ENCODE results near the gene FOSL1. TPM values are rescaled to one million over a fixed set of nuclear protein-coding genes. Genes with fewer than 3 reads are reported as not detected.

FOSL1 gene
- total RNA-seq, 1 donor from 2014 or later = 0.47 TPM

DNA sequence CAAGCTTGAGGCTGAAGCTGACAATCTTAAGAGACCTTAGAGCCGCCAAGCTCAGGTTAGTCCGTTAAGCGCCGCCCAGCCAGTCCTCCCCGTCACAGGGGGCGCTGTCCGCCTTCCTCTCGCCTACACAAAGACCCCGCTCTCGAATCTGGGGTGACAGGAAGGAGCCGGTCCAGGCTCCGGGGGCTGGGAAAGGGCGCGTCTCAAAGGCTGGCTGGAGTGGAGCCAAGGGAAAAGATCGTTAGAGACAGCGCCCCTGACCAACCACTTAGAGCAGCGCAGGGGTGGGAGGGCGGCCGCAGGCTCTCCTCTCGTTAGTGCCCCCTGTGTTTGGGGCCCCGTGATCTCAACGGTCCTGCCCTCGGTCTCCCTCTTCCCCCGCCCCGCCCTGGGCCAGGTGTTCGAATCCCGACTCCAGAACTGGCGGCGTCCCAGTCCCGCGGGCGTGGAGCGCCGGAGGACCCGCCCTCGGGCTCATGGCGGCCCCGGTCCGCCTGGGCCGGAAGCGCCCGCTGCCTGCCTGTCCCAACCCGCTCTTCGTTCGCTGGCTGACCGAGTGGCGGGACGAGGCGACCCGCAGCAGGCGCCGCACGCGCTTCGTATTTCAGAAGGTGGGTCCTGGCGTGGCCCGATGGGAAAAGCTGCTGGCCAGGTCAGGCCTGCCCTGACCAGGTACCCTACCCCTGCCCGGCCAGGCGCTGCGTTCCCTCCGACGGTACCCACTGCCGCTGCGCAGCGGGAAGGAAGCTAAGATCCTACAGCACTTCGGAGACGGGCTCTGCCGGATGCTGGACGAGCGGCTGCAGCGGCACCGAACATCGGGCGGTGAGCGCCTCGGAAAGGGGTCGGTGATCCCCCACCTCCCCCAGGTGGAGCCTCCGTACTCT lies 39.7 kb downstream of the FOSL1 start, which contains the start of gene MUS81:
MUS81 (plus strand) TSS at position 156 of the 887 bp plus-strand sequence; CDS start at position 477, 321 bp downstream.
- H3K4me3 ChIP-seq = peak within 1 kb of the TSS; percentile 80
- intact Hi-C loops (cut with micrococcal nuclease) = no loop called here
- H3K27me3 ChIP-seq (ENCODE audit: low read depth) = no peaks in the 10 kb centered on the region
- no peaks in the 10 kb centered on the region for H3K9me3 ChIP-seq (replicated peaks)
- DNase-seq = peak; percentile 97
- peak within 1 kb of the TSS; percentile 97 for H3K27ac ChIP-seq (replicated peaks)
- peaks cover 78% of the 10 kb centered on the region for H3K4me1 ChIP-seq
- peaks cover 51% of the 10 kb centered on the region for H3K36me3 ChIP-seq
- peak; percentile 86 for TF ChIP-seq CTCF (IDR thresholded peaks at IDR 0.05; ENCODE audit: borderline replicate concordance)

DNA sequence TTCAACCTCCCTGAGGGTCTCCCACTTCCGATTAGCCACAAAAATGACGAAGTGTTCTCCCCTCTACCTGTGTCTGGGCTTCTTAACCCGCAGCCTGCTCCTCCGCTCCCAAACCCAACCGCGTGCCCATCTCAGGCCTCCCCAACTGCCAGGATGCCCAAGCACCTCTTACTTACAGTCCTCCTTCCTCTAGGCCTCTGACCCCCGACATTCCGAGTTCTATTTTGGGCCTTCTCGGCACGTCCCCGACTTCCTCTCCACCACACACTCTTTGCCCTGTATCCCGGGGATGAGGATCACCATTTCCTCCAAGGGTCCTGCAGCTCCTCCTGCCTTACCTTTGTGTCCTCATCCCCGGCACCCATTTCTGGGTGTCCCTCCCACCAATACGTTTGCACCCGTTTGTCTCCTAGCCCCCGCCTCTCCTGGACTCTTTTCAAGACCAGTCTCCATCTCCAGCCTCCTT lies 40.3 kb downstream of the FOSL1 start:
- intact Hi-C loops (cut with micrococcal nuclease) = no loop called here
- H3K27ac ChIP-seq (replicated peaks) = peak overlapping the region; percentile 97
- H3K4me3 ChIP-seq = peak overlapping the region; percentile 80
- peaks cover 51% of the 10 kb centered on the region for H3K36me3 ChIP-seq
- DNase-seq = peak; percentile 24
- TF ChIP-seq CTCF (IDR thresholded peaks at IDR 0.05; ENCODE audit: borderline replicate concordance) = no peak
- H3K9me3 ChIP-seq (replicated peaks) = no peaks in the 10 kb centered on the region
- peaks cover 85% of the 10 kb centered on the region for H3K4me1 ChIP-seq
- no peaks in the 10 kb centered on the region for H3K27me3 ChIP-seq (ENCODE audit: low read depth)

- TF ChIP-seq CTCF (IDR thresholded peaks at IDR 0.05; ENCODE audit: borderline replicate concordance) = peak; percentile 27
- H3K27me3 ChIP-seq (ENCODE audit: low read depth) = no peaks in the 10 kb centered on the region
- peaks cover 51% of the 10 kb centered on the region for H3K36me3 ChIP-seq
- H3K4me1 ChIP-seq = peaks cover 89% of the 10 kb centered on the region
- no peaks in the 10 kb centered on the region for H3K9me3 ChIP-seq (replicated peaks)
- peak overlapping the region; percentile 97 for H3K27ac ChIP-seq (replicated peaks)
- peak; percentile 100 for DNase-seq
- intact Hi-C loops (cut with micrococcal nuclease) = no loop called here
- peak overlapping the region; percentile 80 for H3K4me3 ChIP-seq
These were observed 40.9 kb downstream of the FOSL1 start for GRCh38 chr11:65859095-65859811.

DNA sequence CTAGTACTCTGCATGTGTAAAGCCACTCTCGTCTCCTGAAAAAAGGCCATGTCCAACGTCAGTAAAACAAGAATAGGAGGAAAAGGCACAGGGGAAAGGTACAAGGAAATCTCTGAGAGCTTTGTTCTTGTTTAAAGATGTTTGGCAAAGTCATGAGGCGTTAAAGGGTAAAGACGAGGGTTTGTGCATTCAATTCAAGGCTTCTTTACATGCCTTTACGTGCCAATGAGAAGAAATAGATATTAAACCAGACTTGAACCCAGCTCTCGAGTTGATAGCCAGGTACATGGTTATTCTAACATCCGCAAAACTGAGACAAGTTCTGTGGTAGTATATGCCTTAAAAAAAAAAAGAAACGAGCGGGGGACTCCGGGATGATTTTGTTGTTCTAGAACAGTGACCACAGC lies 41.5 kb downstream of the FOSL1 start:
- Histone ChIP-seq H3K27ac (replicated peaks) (peak overlapping the region; percentile 97), H3K36me3 (peaks cover 51% of the 10 kb centered on the region), H3K9me3 (replicated peaks) (no peaks in the 10 kb centered on the region), H3K4me1 (peaks cover 89% of the 10 kb centered on the region), H3K4me3 (peak overlapping the region; percentile 80), H3K27me3 (ENCODE audit: low read depth) (no peaks in the 10 kb centered on the region)
- no peak for TF ChIP-seq CTCF (IDR thresholded peaks at IDR 0.05; ENCODE audit: borderline replicate concordance)
- no peak for DNase-seq
- intact Hi-C loops (cut with micrococcal nuclease) = no loop called here

GRCh38 chr11:65857853-65858680 lies 42.1 kb downstream of the FOSL1 start, which contains the start of gene CFL1:
CFL1 (minus strand) TSS chr11:65858180; CDS start chr11:65858099, 81 bp downstream.
- intact Hi-C loops (cut with micrococcal nuclease) = no loop called here
- TF ChIP-seq CTCF (IDR thresholded peaks at IDR 0.05; ENCODE audit: borderline replicate concordance) = no peak
- H3K36me3 ChIP-seq = peaks cover 51% of the 10 kb centered on the region
- H3K4me1 ChIP-seq = peaks cover 85% of the 10 kb centered on the region
- peak within 1 kb of the TSS; percentile 80 for H3K4me3 ChIP-seq
- no peaks in the 10 kb centered on the region for H3K27me3 ChIP-seq (ENCODE audit: low read depth)
- H3K27ac ChIP-seq (replicated peaks) = peak within 1 kb of the TSS; percentile 97
- peak; percentile 99 for DNase-seq
- no peaks in the 10 kb centered on the region for H3K9me3 ChIP-seq (replicated peaks)
